HepG2 (cell line): ENCODE measurements around the gene COPB2. TPM values are rescaled to one million over a fixed set of nuclear protein-coding genes. Genes with fewer than 3 reads are reported as not detected.

ENCODE experiments used
- ARNT2 ChIP-seq: sonication (generic); formaldehyde crosslinking; IDR thresholded peaks from 2 replicates; pipeline ENCODE4 v1.8.0; 2022; ENCODE audit warnings: mild to moderate bottlenecking, low read depth, missing genetic modification reagents, moderate library complexity
- ATF7-NPFF ChIP-seq: sonication (generic); formaldehyde crosslinking; IDR thresholded peaks from 2 replicates; pipeline ENCODE4 v1.8.1; 2023; ENCODE audit warnings: mild to moderate bottlenecking, low read depth, missing genetic modification reagents, moderate library complexity
- GABPA ChIP-seq, 2 experiments: IDR thresholded peaks; 2 replicates each; pipeline ENCODE4 v1.6.1; 2011 to 2016; ENCODE audit warnings: low read depth in 2 of 2, low read length in 1 of 2, missing biosample characterization in 1 of 2, missing genetic modification characterization in 1 of 2
- HNRNPK ChIP-seq: fragments of 200-400 bp; formaldehyde crosslinking; IDR thresholded peaks from 2 replicates; pipeline ENCODE4 v1.6.1; 2018; ENCODE audit warnings: low read length, low read depth, moderate library complexity, mild to moderate bottlenecking; ENCODE audit not compliant: poor library complexity, severe bottlenecking
- HOXA7 ChIP-seq: sonication (generic); formaldehyde crosslinking; IDR thresholded peaks from 2 replicates; pipeline ENCODE4 v1.8.1; 2022; ENCODE audit warnings: mild to moderate bottlenecking, missing genetic modification reagents, moderate library complexity
- HOXD1 ChIP-seq: sonication (generic); formaldehyde crosslinking; IDR thresholded peaks from 2 replicates; pipeline ENCODE4 v1.5.0; 2020; ENCODE audit warnings: missing genetic modification reagents
- JUNB ChIP-seq: sonication (generic); formaldehyde crosslinking; IDR thresholded peaks from 2 replicates; pipeline ENCODE4 v1.8.0; 2022; ENCODE audit warnings: missing genetic modification reagents, mild to moderate bottlenecking, borderline replicate concordance
- NAIF1 ChIP-seq: sonication (generic); formaldehyde crosslinking; IDR thresholded peaks from 2 replicates; pipeline ENCODE4 v1.5.0; 2020; ENCODE audit warnings: mild to moderate bottlenecking, missing genetic modification reagents, borderline replicate concordance
- NFATC3 ChIP-seq: sonication (generic); formaldehyde crosslinking; IDR thresholded peaks from 2 replicates; pipeline ENCODE4 v1.5.1; 2020; ENCODE audit warnings: mild to moderate bottlenecking, missing genetic modification reagents
- PHF20 ChIP-seq: sonication (generic); formaldehyde crosslinking; IDR thresholded peaks from 2 replicates; pipeline ENCODE4 v1.5.0; 2020; ENCODE audit warnings: mild to moderate bottlenecking, missing genetic modification reagents
- RBM22 ChIP-seq: fragments of 200-400 bp; formaldehyde crosslinking; optimal IDR thresholded peaks from 2 replicates; pipeline ENCODE3; 2017; ENCODE audit warnings: mild to moderate bottlenecking, low read length, moderate library complexity
- RCOR2 ChIP-seq: IDR thresholded peaks from 2 replicates; pipeline ENCODE4 v1.6.1; 2016; ENCODE audit warnings: missing biosample characterization, missing genetic modification reagents
- REL ChIP-seq: sonication (generic); formaldehyde crosslinking; conservative IDR thresholded peaks from 2 replicates; pipeline ENCODE4 v1.8.0; 2022; ENCODE audit warnings: mild to moderate bottlenecking, missing genetic modification reagents, moderate library complexity
- SETDB1 ChIP-seq: sonication (generic); formaldehyde crosslinking; IDR thresholded peaks from 2 replicates; pipeline ENCODE4 v1.5.1; 2020; ENCODE audit warnings: missing genetic modification reagents, mild to moderate bottlenecking, borderline replicate concordance
- ZNF263 ChIP-seq: sonication (generic); formaldehyde crosslinking; IDR thresholded peaks from 2 replicates; pipeline ENCODE4 v1.4.0; 2020; ENCODE audit warnings: missing genetic modification reagents
- ZNF496 ChIP-seq: sonication (generic); formaldehyde crosslinking; IDR thresholded peaks from 2 replicates; pipeline ENCODE4 v1.8.1; 2023; ENCODE audit warnings: mild to moderate bottlenecking, moderate library complexity, missing genetic modification reagents; ENCODE audit not compliant: insufficient replicate concordance
- ZNF782 ChIP-seq: sonication (generic); formaldehyde crosslinking; IDR thresholded peaks from 2 replicates; pipeline ENCODE4 v1.4.0; 2020; ENCODE audit warnings: missing genetic modification reagents, mild to moderate bottlenecking, borderline replicate concordance
- ZNF788 ChIP-seq: sonication (generic); formaldehyde crosslinking; IDR thresholded peaks from 2 replicates; pipeline ENCODE4 v1.5.0; 2020; ENCODE audit warnings: mild to moderate bottlenecking, missing genetic modification reagents, borderline replicate concordance
- ZNF878 ChIP-seq: sonication (generic); formaldehyde crosslinking; IDR thresholded peaks from 2 replicates; pipeline ENCODE4 v1.8.1; 2023; ENCODE audit warnings: mild to moderate bottlenecking, missing genetic modification reagents, moderate library complexity
- ZSCAN20 ChIP-seq: sonication (generic); formaldehyde crosslinking; IDR thresholded peaks from 2 replicates; pipeline ENCODE4 v1.4.0; 2020; ENCODE audit warnings: missing genetic modification reagents, mild to moderate bottlenecking, borderline replicate concordance
- polyA plus RNA-seq, 8 experiments: library from polyadenylated mRNA; depleted of rRNA in 3 of 8; stranded (reverse) in 7 of 8; unstranded in 1 of 8; fragments of >200 nt; fragmentation: Illumina TruSeq in 4 of 8; extraction: Trizol in 4 of 8; gene quantifications; 2 replicates each; pipeline versions ENCODE4 v1.2.1 to v1.2.3, GENCODE V29; 2011 to 2016; ENCODE audit warnings: low read depth in 4 of 8, missing spikeins in 1 of 8, mixed read lengths in 1 of 8; ENCODE audit not compliant: insufficient read depth in 1 of 8
- total RNA-seq, 5 experiments: library from RNA; depleted of rRNA; stranded (reverse); fragments of >200 nt; fragmentation: Illumina TruSeq; extraction: Trizol; gene quantifications; 2 replicates each; pipeline ENCODE4 v1.2.3, GENCODE V29; 2016; ENCODE audit warnings: low read depth in 1 of 5
- TF ChIP-seq, protein P1 (sequence below), 2 experiments: sonication (generic) in 1 of 2; formaldehyde crosslinking in 1 of 2; IDR thresholded peaks; 2 replicates each; pipeline versions ENCODE4 v1.4.0 to v1.6.1; 2016 to 2020; ENCODE audit warnings: borderline replicate concordance in 1 of 2, low read depth in 1 of 2, mild to moderate bottlenecking in 1 of 2, missing genetic modification reagents in 1 of 2
- TF ChIP-seq, protein P2 (sequence below): sonication (generic); formaldehyde crosslinking; IDR thresholded peaks from 2 replicates; pipeline ENCODE4 v1.4.0; 2020; ENCODE audit warnings: missing genetic modification reagents, borderline replicate concordance

The COPB2 gene
- total and polyA plus RNA-seq, 2 of the 13 experiments (the other 11 are each of a cell fraction or from before 2014, with no cell fraction given), result 83.3 to 217 TPM

- TF ChIP-seq HOXA7 (CRISPR knock-in tag) (no peak), GABPA (IDR thresholded peaks at IDR 0.05; ENCODE audit: low read depth, low read length) (no peak), GABPA (CRISPR knock-in tag; IDR thresholded peaks at IDR 0.05; ENCODE audit: low read depth) (peak; percentile 54), PHF20 (CRISPR knock-in tag) (no peak), ATF7-NPFF (CRISPR knock-in tag) (no peak; the same call in 1 of the 2 replicates), ZNF878 (CRISPR knock-in tag) (no peak), ZNF788 (CRISPR knock-in tag) (no peak), REL (CRISPR knock-in tag) (no peak), NFATC3 (no peak), NAIF1 (CRISPR knock-in tag) (no peak), RCOR2 (no peak), ZNF496 (no peak), ZSCAN20 (CRISPR knock-in tag) (no peak), ZNF782 (CRISPR knock-in tag) (no peak), ARNT2 (CRISPR knock-in tag) (no peak), RBM22 (no peak), SETDB1 (no peak), JUNB (CRISPR knock-in tag) (no peak), ZNF263 (CRISPR knock-in tag) (peak; percentile 90), HNRNPK (no peak), HOXD1 (no peak)
- TF ChIP-seq, protein P1, sequence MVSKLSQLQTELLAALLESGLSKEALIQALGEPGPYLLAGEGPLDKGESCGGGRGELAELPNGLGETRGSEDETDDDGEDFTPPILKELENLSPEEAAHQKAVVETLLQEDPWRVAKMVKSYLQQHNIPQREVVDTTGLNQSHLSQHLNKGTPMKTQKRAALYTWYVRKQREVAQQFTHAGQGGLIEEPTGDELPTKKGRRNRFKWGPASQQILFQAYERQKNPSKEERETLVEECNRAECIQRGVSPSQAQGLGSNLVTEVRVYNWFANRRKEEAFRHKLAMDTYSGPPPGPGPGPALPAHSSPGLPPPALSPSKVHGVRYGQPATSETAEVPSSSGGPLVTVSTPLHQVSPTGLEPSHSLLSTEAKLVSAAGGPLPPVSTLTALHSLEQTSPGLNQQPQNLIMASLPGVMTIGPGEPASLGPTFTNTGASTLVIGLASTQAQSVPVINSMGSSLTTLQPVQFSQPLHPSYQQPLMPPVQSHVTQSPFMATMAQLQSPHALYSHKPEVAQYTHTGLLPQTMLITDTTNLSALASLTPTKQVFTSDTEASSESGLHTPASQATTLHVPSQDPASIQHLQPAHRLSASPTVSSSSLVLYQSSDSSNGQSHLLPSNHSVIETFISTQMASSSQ (IDR thresholded peaks at IDR 0.05; ENCODE audit: low read depth), result no peak
- TF ChIP-seq, protein P1 (CRISPR knock-in tag; IDR thresholded peaks at IDR 0.05; ENCODE audit: borderline replicate concordance), result no peak
- TF ChIP-seq, protein P2, sequence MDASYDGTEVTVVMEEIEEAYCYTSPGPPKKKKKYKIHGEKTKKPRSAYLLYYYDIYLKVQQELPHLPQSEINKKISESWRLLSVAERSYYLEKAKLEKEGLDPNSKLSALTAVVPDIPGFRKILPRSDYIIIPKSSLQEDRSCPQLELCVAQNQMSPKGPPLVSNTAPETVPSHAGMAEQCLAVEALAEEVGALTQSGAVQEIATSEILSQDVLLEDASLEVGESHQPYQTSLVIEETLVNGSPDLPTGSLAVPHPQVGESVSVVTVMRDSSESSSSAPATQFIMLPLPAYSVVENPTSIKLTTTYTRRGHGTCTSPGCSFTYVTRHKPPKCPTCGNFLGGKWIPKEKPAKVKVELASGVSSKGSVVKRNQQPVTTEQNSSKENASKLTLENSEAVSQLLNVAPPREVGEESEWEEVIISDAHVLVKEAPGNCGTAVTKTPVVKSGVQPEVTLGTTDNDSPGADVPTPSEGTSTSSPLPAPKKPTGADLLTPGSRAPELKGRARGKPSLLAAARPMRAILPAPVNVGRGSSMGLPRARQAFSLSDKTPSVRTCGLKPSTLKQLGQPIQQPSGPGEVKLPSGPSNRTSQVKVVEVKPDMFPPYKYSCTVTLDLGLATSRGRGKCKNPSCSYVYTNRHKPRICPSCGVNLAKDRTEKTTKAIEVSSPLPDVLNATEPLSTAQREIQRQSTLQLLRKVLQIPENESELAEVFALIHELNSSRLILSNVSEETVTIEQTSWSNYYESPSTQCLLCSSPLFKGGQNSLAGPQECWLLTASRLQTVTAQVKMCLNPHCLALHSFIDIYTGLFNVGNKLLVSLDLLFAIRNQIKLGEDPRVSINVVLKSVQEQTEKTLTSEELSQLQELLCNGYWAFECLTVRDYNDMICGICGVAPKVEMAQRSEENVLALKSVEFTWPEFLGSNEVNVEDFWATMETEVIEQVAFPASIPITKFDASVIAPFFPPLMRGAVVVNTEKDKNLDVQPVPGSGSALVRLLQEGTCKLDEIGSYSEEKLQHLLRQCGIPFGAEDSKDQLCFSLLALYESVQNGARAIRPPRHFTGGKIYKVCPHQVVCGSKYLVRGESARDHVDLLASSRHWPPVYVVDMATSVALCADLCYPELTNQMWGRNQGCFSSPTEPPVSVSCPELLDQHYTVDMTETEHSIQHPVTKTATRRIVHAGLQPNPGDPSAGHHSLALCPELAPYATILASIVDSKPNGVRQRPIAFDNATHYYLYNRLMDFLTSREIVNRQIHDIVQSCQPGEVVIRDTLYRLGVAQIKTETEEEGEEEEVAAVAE (CRISPR knock-in tag), result peak; percentile 50; the same call in 1 of the 2 replicates
These were observed 60.0 kb downstream of the COPB2 start (continued) for GRCh38 chr3:139329364-139329850.
